Right atrium auricular region (tissue), 2 donors: ENCODE data around the gene TEAD1. TPM values are rescaled to one million over a fixed set of nuclear protein-coding genes. Genes with fewer than 3 reads are reported as not detected.
A peak's percentile ranks its signal among the peaks of the same experiment; 100 is the strongest.
"Not testable (repeated sequence)": the region's sequence is repeated elsewhere in the genome, so short reads cannot be mapped to it uniquely, and the experiment has no call there.

ENCODE experiments used
- DNase-seq: peaks from one replicate; pipeline ENCODE4 v3.0.0-alpha.2; 2019; ENCODE audit warnings: low spot score
- H3K27ac ChIP-seq, 2 donors: fragments of 200-600 bp; sonication (generic); 1 replicate in 1 of 2; 2 replicates in 1 of 2; pipeline ENCODE4 v1.5.1; 2016 to 2019
- H3K27me3 ChIP-seq, 2 donors: fragments of 200-600 bp; sonication (generic); one replicate each; pipeline versions ENCODE4 v1.5.1 to v1.6.0; 2017 to 2019
- H3K36me3 ChIP-seq: fragments of 200-600 bp; sonication (generic); one replicate; pipeline ENCODE4 v1.5.1; 2016
- H3K4me1 ChIP-seq, 2 donors: fragments of 200-600 bp; sonication (generic); one replicate each; pipeline versions ENCODE4 v1.5.1 to v1.6.0; 2017 to 2019
- H3K4me3 ChIP-seq, 2 donors: fragments of 200-600 bp; sonication (generic); 1 replicate in 1 of 2; 2 replicates in 1 of 2; pipeline ENCODE4 v1.5.1; 2017 to 2019; ENCODE audit warnings: mild to moderate bottlenecking in 1 of 2, moderate library complexity in 1 of 2
- H3K9me3 ChIP-seq, 2 donors: fragments of 200-600 bp; sonication (generic); one replicate each; pipeline ENCODE4 v1.5.1; 2019
- CTCF ChIP-seq, 2 donors: fragments of 200-600 bp; sonication (generic); IDR thresholded peaks; one replicate each; pipeline ENCODE4 v1.5.1; 2019; ENCODE audit warnings: antibody characterized with exemption in 2 of 2
- total RNA-seq, 2 donors: library from RNA; depleted of rRNA; stranded (reverse); fragments of >200 nt; gene quantifications; one replicate each; pipeline ENCODE4 v1.1.0, GENCODE V29; 2016

Gene TEAD1
- total RNA-seq, 2 donors from 2014 or later = 73.8 to 99.8 TPM

GRCh38 chr11:12756867-12757266 is 82.6 kb downstream of the TEAD1 start:
- no peak overlapping the region for H3K4me3 ChIP-seq
- H3K4me1 ChIP-seq = peaks cover 0 to 28% of the 10 kb centered on the region in 2 donors
- no peaks in the 10 kb centered on the region for H3K9me3 ChIP-seq
- peak overlapping the region in 1 of 2 donors; percentile 55 for H3K27ac ChIP-seq
- TF ChIP-seq CTCF (IDR thresholded peaks at IDR 0.05) = no peak
- H3K27me3 ChIP-seq = no peaks in the 10 kb centered on the region
- no peak for DNase-seq
- no peaks in the 10 kb centered on the region for H3K36me3 ChIP-seq

DNA sequence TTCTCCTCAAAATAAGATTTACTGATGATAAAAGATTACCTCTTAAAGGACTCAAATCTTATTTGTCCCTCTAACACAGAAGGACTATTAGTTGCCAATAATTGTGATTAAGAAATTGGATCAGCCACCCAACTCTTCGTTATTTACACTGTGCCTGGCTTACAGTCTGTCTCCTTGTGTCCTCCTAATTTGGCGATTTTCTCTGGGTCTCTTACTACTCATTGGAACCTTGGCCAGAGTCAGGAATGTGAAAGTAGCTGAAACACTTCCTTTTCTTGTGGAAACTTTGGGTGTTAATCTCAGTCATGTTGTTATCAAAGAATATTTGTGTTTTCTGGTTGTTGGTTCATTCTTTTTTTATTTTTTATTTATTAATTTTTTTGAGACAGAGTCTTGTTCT is 83.2 kb downstream of the TEAD1 start:
- Histone ChIP-seq H3K4me1 (peaks cover 0 to 28% of the 10 kb centered on the region in 2 donors), H3K27me3 (no peaks in the 10 kb centered on the region), H3K27ac (peak overlapping the region in 1 of 2 donors; percentile 55), H3K36me3 (no peaks in the 10 kb centered on the region), H3K4me3 (no peak overlapping the region), H3K9me3 (no peaks in the 10 kb centered on the region)
- no peak for DNase-seq
- no peak for TF ChIP-seq CTCF (IDR thresholded peaks at IDR 0.05)

DNA sequence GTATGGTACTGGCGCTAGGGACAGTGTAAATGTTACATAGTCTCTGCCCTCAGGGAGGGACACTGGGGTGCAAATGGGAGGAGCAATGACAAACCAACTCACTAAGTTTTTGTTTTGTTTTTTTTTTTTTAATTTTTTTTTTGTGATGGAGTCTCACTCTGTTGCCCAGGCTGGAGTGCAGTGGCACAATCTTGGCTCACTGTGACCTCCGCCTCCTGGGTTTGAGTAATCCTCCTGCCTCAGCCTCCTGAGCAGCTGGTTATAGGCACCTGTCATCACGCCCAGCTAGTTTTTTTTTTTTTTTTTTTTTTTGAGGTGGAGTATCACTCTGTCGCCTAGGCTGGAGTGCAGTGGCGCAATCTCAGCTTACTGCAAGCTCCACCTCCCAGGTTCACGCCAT is 83.9 kb downstream of the TEAD1 start:
- not testable (repeated sequence) for H3K9me3 ChIP-seq, H3K27ac ChIP-seq, DNase-seq, H3K4me3 ChIP-seq, H3K36me3 ChIP-seq, H3K27me3 ChIP-seq
- H3K4me1 ChIP-seq = peaks cover 0 to 28% of the 10 kb centered on the region in 2 donors

- no peak overlapping the region for H3K4me3 ChIP-seq
- peaks cover 0 to 27% of the 10 kb centered on the region in 2 donors for H3K4me1 ChIP-seq
- H3K36me3 ChIP-seq = peaks cover 9% of the 10 kb centered on the region
- H3K27me3 ChIP-seq = no peaks in the 10 kb centered on the region
- H3K9me3 ChIP-seq = no peaks in the 10 kb centered on the region
- no peak for DNase-seq
- TF ChIP-seq CTCF (IDR thresholded peaks at IDR 0.05) = peak in 1 of 2 donors; percentile 20
- H3K27ac ChIP-seq = no peak overlapping the region
Measured at GRCh38 chr11:12761029-12761428, 86.8 kb downstream of the TEAD1 start.

- DNase-seq = no peak
- Histone ChIP-seq H3K4me3 (no peak overlapping the region), H3K9me3 (no peaks in the 10 kb centered on the region), H3K36me3 (peaks cover 9% of the 10 kb centered on the region), H3K27ac (no peak overlapping the region), H3K27me3 (no peaks in the 10 kb centered on the region), H3K4me1 (peaks cover 0 to 23% of the 10 kb centered on the region in 2 donors)
- TF ChIP-seq CTCF (IDR thresholded peaks at IDR 0.05) = no peak
Measured at GRCh38 chr11:12762278-12762677, 88.1 kb downstream of the TEAD1 start.

DNA sequence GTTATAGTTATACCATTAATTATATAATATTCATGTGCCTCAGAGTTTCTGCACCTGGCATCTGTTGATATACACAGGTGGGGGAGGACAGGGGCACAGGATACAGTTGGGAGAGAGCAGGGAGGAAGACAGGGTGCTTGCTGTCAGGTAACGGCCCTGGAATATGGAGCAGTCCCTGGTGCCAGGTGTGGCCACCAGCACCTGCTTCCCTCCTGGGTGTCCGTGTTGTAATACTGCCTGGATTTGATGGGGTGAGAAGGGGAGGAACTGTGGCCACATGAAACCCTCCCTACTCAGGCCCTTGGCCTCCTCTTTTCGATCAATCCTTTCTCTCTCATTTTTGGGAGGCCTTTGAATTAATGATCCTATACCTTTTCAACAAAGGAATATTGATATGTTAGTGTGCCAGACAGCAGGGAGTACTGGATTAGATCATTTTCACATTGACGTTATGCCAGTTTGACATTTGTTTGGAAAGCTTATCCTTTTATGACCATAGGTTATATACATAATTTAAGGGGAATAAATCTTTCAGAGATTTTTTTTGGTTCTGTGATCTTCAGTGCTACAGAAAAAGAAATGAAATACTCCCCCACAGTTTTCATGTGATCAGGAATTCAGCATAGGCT is 88.6 kb downstream of the TEAD1 start:
- H3K36me3 ChIP-seq = peaks cover 9% of the 10 kb centered on the region
- H3K27ac ChIP-seq = no peak overlapping the region
- no peaks in the 10 kb centered on the region for H3K9me3 ChIP-seq
- no peak for DNase-seq
- H3K4me1 ChIP-seq = peaks cover 0 to 27% of the 10 kb centered on the region in 2 donors
- no peak for TF ChIP-seq CTCF (IDR thresholded peaks at IDR 0.05)
- no peaks in the 10 kb centered on the region for H3K27me3 ChIP-seq
- H3K4me3 ChIP-seq = no peak overlapping the region
